ENCODE data around the gene TMEM179.

Gene TMEM179

DNA sequence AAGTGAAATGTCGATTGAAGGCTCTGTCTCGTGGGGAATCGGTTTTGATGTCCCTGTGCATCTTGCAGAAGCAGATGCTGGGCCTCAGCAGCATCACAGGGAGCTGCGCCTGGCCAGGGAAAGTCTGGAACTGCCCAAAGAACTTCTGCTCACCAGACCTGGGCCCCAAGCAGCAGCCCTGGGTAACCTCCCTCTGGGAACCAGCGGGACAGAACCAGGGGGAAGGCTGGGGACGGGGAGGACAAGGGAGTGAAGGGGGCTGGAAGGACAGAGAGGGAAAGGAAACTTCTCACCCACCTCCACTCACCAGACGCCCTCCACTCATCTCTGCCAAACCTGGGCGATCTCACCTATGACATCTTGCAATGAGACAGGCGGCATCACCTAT lies 51.8 kb downstream of the TMEM179 start:
- Histone ChIP-seq H3K9ac (ENCODE audit: low read length) (no peak overlapping the region), H3K36me3 (ENCODE audit: control insufficient read depth, insufficient read depth, low read length) (no peaks in the 10 kb centered on the region), H3K4me1 (ENCODE audit: control insufficient read depth, insufficient read depth, low read length) (peaks cover 8% of the 10 kb centered on the region), H3K4me3 (ENCODE audit: low read depth, low read length) (no peak overlapping the region), H3K27ac (ENCODE audit: low read depth, low read length) (no peak overlapping the region), H3K9me3 (ENCODE audit: control insufficient read depth, insufficient read depth, low read depth, low read length) (0 out of 2 replicates have a peak, but pooled peaks cover 5% of the 10 kb centered on the region), H3K27me3 (ENCODE audit: control insufficient read depth, insufficient read depth, low read length) (peaks cover under 1% of the 10 kb centered on the region; the same call in 1 of the 2 replicates)

- Histone ChIP-seq H3K4me1 (ENCODE audit: control insufficient read depth, insufficient read depth, low read length) (peaks cover 8% of the 10 kb centered on the region), H3K27me3 (ENCODE audit: control insufficient read depth, insufficient read depth, low read length) (peaks cover 7% of the 10 kb centered on the region; the same call in 1 of the 2 replicates), H3K27ac (ENCODE audit: low read depth, low read length) (no peak overlapping the region), H3K9me3 (ENCODE audit: control insufficient read depth, insufficient read depth, low read depth, low read length) (0 out of 2 replicates have a peak, but pooled peaks cover 5% of the 10 kb centered on the region), H3K4me3 (ENCODE audit: low read depth, low read length) (no peak overlapping the region), H3K36me3 (ENCODE audit: control insufficient read depth, insufficient read depth, low read length) (no peaks in the 10 kb centered on the region), H3K9ac (ENCODE audit: low read length) (no peak overlapping the region)
These were observed 52.5 kb downstream of the TMEM179 start for GRCh38 chr14:104551851-104552737.

DNA sequence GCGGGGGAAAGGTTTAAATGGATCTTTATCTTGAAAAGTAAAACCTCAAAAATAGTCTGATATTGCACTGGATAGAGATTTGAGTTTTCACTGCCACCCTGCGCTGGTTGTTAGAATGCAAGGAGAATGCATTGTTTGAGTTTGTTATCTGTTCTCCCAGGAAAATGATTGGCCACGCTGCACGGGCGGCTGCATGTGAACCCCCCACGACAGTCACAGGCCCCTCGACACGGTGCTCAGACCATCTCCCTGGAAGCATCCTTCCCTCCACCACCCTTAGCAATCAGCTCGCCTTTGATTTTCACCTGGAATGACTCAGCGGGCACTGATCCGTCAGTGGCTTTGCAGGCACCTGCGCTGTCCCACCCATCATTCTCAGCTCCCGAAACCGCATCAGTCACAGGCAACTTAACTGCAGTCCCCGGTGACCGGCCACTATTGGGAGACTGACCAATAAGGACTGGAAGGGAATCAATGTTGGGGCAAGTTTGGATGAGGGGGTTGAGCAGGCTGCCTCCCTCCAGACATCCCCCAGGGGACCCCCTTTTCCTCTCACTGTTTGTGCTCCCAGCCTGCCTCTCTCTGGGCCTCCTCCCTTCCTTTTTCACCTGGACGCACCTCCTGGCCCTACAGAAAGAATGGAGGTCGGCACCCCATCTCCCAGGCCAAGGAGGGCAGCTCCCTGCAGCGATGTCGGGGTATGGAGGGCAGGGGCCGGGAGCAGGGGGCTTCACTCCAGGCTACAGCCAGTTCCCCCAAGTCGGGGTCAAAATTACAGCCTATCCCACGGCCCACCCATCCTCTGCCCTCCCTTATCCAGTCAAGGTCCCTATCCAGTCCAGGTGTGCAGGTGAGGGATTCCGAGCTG lies 53.5 kb downstream of the TMEM179 start:
- H3K27me3 ChIP-seq (ENCODE audit: control insufficient read depth, insufficient read depth, low read length) = peaks cover 11% of the 10 kb centered on the region; the same call in 1 of the 2 replicates

GRCh38 chr14:104550340-104550860 lies 54.2 kb downstream of the TMEM179 start:
- Histone ChIP-seq H3K9ac (ENCODE audit: low read length) (no peak overlapping the region), H3K9me3 (ENCODE audit: control insufficient read depth, insufficient read depth, low read depth, low read length) (0 out of 2 replicates have a peak, but pooled peaks cover 5% of the 10 kb centered on the region), H3K36me3 (ENCODE audit: control insufficient read depth, insufficient read depth, low read length) (no peaks in the 10 kb centered on the region), H3K4me1 (ENCODE audit: control insufficient read depth, insufficient read depth, low read length) (peaks cover 10% of the 10 kb centered on the region), H3K27ac (ENCODE audit: low read depth, low read length) (no peak overlapping the region), H3K4me3 (ENCODE audit: low read depth, low read length) (no peak overlapping the region), H3K27me3 (ENCODE audit: control insufficient read depth, insufficient read depth, low read length) (peaks cover 18% of the 10 kb centered on the region; the same call in 1 of the 2 replicates)

More for the DNA sequence above, 53.5 kb downstream of the TMEM179 start:
- no peak overlapping the region for H3K9ac ChIP-seq (ENCODE audit: low read length)
- no peak overlapping the region for H3K27ac ChIP-seq (ENCODE audit: low read depth, low read length)
- no peak overlapping the region for H3K4me3 ChIP-seq (ENCODE audit: low read depth, low read length)
- 0 out of 2 replicates have a peak, but pooled peaks cover 5% of the 10 kb centered on the region for H3K9me3 ChIP-seq (ENCODE audit: control insufficient read depth, insufficient read depth, low read depth, low read length)
- H3K36me3 ChIP-seq (ENCODE audit: control insufficient read depth, insufficient read depth, low read length) = no peaks in the 10 kb centered on the region
- H3K4me1 ChIP-seq (ENCODE audit: control insufficient read depth, insufficient read depth, low read length) = peaks cover 10% of the 10 kb centered on the region

GRCh38 chr14:104549536-104550339 lies 54.8 kb downstream of the TMEM179 start:
- Histone ChIP-seq H3K27ac (ENCODE audit: low read depth, low read length) (no peak overlapping the region), H3K4me1 (ENCODE audit: control insufficient read depth, insufficient read depth, low read length) (peaks cover 10% of the 10 kb centered on the region), H3K36me3 (ENCODE audit: control insufficient read depth, insufficient read depth, low read length) (no peaks in the 10 kb centered on the region), H3K9ac (ENCODE audit: low read length) (no peak overlapping the region), H3K4me3 (ENCODE audit: low read depth, low read length) (no peak overlapping the region), H3K27me3 (ENCODE audit: control insufficient read depth, insufficient read depth, low read length) (peaks cover 25% of the 10 kb centered on the region; the same call in 1 of the 2 replicates), H3K9me3 (ENCODE audit: control insufficient read depth, insufficient read depth, low read depth, low read length) (0 out of 2 replicates have a peak, but pooled peaks cover 5% of the 10 kb centered on the region)

DNA sequence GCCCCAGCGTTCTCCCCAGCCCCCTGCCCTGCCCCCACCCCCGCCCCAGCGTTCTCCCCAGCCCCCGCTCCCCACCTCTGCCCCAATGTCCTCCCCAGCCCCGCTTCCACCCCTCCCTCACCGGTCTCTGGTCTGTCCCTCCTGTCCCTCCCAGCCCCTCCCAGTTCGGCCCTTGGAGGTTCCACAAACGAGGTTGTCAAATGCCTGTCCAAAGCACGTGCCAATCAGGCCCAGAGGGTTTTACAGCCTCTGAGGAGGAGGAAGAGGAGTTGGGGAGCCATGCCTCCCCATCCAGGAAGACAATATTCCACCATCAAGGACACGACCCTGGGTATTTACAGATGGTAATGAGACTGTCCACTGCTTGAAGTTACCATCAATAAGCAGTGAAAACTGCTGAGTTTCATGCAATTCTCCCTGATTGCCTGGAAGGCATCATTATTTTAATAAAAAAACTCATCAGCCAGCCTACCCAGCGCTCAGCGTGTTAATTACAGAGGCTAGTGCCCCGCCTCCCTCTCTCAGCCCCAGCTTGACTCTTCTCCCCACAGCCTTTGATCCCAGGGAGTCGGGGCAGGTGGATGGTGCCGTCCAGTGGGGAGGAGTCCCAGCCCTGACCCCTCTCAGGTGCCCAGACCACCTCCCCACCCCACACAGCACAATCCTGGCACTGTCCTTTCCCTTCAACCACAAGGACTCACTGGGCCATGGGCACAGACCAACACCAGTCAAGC lies 55.6 kb downstream of the TMEM179 start:
- peaks cover 10% of the 10 kb centered on the region for H3K4me1 ChIP-seq (ENCODE audit: control insufficient read depth, insufficient read depth, low read length)
- H3K27me3 ChIP-seq (ENCODE audit: control insufficient read depth, insufficient read depth, low read length) = peaks cover 32% of the 10 kb centered on the region; the same call in 1 of the 2 replicates
- no peak overlapping the region for H3K9ac ChIP-seq (ENCODE audit: low read length)
- H3K27ac ChIP-seq (ENCODE audit: low read depth, low read length) = no peak overlapping the region
- H3K9me3 ChIP-seq (ENCODE audit: control insufficient read depth, insufficient read depth, low read depth, low read length) = 0 out of 2 replicates have a peak, but pooled peaks cover 5% of the 10 kb centered on the region
- no peaks in the 10 kb centered on the region for H3K36me3 ChIP-seq (ENCODE audit: control insufficient read depth, insufficient read depth, low read length)
- H3K4me3 ChIP-seq (ENCODE audit: low read depth, low read length) = no peak overlapping the region

DNA sequence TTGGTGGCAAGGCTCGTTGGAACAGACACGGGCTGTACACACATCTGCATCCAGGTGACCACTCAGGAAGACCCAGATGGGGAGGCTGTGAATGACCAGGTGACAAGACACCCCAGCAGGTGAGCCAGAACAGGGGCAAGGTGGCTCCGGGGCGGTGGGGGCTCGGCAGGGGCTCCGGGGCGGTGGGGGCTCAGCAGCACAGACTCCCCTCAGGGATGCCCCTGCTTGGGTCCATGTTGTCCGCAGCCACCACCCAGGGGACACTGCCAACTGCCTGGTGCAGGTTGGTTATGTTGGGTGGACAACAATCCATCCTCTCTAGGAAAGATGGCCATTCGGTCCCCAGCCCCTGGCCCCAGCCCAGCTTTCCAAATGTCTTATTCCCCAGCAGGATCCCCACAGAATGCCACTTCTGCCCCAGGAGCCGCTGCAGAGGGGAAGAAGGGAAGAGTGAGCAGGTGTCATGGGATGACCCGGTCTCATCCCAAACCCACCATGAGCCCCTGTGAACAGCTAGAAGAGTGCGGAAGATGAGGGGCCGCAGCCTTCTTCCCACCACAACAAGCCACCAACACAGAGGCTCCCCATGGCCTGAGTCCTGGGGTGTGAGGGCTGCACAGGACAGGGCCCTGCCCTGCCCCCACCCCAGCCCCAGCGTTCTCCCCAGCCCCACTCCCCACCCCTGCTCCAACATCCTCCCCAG lies 56.4 kb downstream of the TMEM179 start:
- Histone ChIP-seq H3K4me3 (ENCODE audit: low read depth, low read length) (no peak overlapping the region), H3K36me3 (ENCODE audit: control insufficient read depth, insufficient read depth, low read length) (no peaks in the 10 kb centered on the region), H3K27ac (ENCODE audit: low read depth, low read length) (no peak overlapping the region), H3K9me3 (ENCODE audit: control insufficient read depth, insufficient read depth, low read depth, low read length) (0 out of 2 replicates have a peak, but pooled peaks cover 5% of the 10 kb centered on the region), H3K9ac (ENCODE audit: low read length) (no peak overlapping the region), H3K27me3 (ENCODE audit: control insufficient read depth, insufficient read depth, low read length) (peaks cover 40% of the 10 kb centered on the region; the same call in 1 of the 2 replicates), H3K4me1 (ENCODE audit: control insufficient read depth, insufficient read depth, low read length) (peaks cover 10% of the 10 kb centered on the region)

DNA sequence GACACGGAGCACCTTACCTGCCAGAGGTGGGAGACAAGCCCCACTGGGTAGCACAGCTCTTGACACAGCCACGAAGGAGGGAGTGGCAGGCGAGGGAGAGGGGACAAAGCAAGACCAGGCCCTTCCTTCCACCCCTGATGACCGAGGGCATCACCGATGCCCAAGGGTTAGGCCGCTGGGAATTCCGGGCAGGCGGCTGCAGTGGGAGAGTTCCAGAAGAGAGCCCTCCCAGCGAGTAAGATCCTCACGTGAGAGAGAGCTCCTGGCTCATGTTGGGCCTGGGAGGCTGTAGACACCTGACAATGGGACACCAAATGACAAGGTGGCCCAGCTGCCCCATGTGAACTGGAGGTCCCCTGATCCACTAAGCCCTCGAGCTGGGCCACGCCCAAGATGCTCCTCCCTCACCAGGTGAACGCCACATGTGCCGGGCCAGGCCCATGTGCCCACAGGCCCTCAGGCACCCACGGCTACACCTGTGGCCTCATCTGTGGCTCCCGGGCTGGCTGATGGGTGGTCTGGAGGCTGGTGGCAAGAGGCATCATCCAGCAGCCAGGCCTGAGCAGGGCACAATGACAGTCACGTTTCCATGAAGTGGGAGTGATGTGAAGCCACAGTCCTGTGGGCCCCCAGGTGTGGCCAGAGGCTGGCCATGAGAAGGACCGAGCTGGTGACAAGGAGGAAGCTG lies 57.1 kb downstream of the TMEM179 start:
- no peak overlapping the region for H3K4me3 ChIP-seq (ENCODE audit: low read depth, low read length)
- H3K36me3 ChIP-seq (ENCODE audit: control insufficient read depth, insufficient read depth, low read length) = no peaks in the 10 kb centered on the region
- 0 out of 2 replicates have a peak, but pooled peaks cover 5% of the 10 kb centered on the region for H3K9me3 ChIP-seq (ENCODE audit: control insufficient read depth, insufficient read depth, low read depth, low read length)
- no peak overlapping the region for H3K27ac ChIP-seq (ENCODE audit: low read depth, low read length)
- H3K9ac ChIP-seq (ENCODE audit: low read length) = no peak overlapping the region
- peaks cover 10% of the 10 kb centered on the region for H3K4me1 ChIP-seq (ENCODE audit: control insufficient read depth, insufficient read depth, low read length)
- peaks cover 41% of the 10 kb centered on the region; the same call in 1 of the 2 replicates for H3K27me3 ChIP-seq (ENCODE audit: control insufficient read depth, insufficient read depth, low read length)
